DMS53 (cell line): ENCODE data around the gene IL19.
"Not testable (repeated sequence)": the region's sequence is repeated elsewhere in the genome, so short reads cannot be mapped to it uniquely, and the experiment has no call there.

Source experiments
- DNase-seq: peaks from one replicate; lab custom pipeline; 2025; lab: John Stamatoyannopoulos, UW

The IL19 gene

DNA sequence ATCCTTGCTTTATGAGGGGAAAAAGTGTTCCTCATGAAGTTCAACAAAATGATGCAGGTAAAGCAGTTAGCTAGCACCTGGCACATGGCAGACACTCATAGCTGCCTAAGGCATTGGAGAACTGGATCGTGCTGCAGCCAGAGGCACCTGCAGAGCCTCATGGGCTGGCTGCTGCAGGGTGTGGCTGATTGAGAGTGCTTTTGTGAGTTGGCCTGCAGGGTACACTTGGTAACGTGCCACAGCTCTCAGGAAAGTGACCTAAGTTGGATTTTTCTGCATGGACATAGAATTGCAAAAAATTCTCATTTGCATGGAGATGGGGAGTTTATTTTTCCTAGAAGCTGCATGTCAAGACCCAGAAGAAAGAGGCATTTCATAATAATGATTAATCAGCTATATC, 63.2 kb downstream of the IL19 start:
- DNase-seq: no peak

DNA sequence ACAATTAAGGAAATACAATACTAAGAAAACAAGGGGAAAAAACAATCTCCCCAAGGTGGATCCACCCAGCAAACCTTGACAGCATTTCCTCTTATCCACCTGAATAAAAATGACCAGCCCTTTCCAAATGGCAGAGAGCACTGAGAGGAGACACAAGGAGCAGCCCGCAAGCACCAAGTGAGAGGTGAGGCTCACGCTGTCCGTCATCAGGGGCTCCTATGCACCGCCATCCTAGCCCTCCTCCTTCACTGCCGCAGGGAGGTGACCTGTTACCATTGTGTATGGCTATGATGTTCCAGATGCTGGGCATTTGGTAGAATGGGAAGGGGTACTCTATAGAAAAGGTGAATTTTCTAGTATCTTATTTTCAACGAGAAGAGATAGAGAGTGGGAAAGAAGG, 63.6 kb downstream of the IL19 start:
- DNase-seq: no peak

DNA sequence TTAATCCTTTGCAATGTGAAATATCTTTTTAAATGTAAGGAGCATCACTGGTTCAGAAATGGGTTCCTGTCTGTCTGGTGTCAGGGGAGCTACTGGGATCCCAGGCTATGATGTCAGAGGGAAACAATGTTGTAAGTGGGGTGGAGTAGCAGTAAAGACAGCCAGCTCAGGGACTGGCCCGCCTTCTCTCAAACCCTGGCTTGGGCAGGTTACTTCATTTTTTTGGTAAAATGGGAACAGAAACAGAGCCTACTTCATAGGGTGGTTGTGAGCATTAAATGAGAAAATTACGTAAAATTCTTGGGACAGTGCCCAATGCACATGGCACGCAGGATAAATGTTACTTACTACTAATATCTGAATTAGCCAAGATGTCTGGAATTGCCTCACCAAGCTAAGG, 64.1 kb downstream of the IL19 start:
- no peak for DNase-seq

DNA sequence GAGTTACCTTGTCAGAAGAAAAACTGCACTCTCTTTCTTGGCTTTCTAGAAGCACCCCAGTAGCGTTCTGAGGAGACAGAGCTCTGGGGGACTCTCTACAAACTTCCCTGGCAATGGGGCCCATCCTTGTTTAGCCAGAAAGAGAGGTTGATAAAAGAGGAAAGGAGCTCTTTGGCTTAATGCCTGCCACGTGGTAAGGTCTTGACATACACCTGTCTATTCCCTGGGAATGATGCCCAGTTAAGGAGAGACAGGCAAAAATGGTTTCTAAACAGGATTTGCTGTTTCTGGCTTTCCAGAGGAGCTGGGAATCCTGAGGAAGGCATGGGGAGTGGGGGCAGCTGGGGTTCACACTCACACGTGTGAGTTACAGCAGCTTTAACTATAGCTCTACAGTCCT, 64.6 kb downstream of the IL19 start:
- peak; percentile 29 for DNase-seq

DNA sequence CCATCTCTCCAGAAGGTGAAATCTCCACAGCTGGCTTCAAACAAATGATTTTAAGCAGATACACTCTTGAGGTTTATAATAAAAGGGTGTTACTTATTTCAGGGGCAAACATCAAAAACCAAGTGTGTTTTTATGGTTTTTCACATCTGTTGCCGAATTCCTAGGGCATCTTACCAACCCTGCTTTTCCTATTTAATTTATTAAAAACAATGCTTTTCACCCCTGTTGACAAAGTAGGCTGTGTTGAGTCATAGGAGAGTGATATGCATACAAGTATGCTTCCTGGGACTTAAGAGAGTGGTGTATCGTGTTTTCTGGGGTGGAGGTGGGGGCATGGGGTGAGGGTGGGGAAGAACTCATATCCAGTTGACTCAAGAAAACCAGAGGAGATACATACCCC, 65.5 kb downstream of the IL19 start:
- no peak for DNase-seq

DNA sequence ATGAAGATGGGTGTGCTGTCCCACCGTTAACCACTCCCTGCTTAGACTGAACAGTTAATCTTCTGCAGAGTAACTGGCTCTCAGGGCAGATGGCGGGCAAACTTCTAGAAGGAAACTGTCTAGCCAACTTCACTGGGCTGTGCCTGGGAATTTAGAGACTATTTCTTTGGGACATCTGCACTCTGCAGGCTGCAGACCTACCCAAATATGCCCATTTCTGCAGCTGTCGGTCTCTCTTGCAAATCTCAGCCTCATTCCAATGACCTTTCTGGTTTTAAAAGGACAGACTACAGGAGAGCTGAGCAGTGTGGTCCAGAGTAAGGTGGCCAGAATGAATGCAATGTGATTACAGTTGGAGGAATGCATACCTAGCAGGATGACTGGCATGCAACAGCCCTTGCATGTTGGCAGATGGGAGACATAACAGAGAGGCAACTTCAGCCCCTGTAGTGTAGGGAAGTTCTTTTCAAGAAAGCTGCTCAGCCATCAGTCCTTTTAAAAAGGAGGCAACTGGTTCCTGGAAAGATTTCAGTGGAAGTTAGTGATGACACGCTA, 68.5 kb downstream of the IL19 start:
- DNase-seq: no peak

DNA sequence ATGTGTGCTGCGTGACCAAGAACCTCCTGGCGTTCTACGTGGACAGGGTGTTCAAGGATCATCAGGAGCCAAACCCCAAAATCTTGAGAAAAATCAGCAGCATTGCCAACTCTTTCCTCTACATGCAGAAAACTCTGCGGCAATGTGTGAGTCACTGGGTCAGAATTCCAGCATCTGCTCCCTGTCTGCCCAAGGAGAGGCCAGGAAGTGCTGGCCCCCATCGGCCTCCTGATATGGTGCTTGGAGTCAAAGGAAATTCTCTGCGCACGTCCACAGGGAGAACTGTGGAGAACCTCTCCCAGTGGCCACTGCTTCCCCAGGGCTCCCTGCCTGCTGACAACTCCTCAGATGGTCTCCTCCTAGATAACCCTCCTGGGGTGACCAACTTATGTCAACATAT, 69.3 kb downstream of the IL19 start:
- DNase-seq: no peak

DNA sequence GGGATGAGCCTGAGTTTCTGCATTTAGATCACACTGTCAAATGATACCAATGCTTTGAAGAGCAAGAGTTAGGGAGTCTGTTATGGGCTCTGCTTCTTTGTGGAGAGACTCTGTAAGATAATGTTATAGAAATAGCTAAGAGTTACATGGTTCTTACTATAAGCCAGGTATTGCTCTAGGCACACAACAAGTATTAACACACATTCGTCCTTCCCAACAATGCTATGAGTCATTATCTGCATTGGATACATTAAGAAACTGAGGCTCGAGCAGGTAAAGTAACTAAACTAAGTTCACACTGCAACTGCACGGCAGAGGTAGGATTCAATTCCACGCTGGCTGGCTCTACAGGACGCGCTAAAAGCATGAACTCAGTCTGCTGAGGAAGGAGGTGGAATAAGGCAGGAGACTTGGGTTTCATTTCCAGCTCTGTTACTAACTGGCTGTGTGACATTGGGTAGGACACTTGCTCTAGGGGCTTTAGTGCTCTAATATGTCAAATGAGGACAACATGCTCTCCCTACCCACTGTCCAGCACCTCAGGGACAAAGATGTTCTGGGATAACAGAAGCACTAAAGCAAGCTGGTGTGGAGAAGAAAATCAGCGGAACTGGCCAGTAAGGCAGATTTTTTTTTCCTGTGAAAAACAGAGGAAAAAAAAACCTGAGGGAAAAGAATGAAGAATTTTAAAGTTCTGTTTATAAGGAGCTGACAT, 71.2 kb downstream of the IL19 start:
- DNase-seq: no peak

DNA sequence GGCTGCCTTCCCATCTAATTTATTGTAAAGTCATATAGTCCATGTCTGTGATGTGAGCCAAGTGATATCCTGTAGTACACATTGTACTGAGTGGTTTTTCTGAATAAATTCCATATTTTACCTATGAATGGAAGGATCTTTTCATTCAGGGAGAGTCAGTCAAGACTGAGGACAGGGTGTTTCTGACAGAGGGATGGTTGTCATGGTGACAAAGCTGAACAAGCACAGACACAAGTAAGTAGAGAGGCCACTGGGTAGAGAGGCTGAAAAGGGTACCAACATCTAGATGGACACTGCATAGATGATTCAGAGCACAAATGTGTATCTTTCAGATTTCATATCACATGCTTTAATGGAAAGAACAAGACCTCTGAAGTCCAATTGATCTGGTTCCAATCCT, 72.3 kb downstream of the IL19 start:
- peak; percentile 57 for DNase-seq

DNA sequence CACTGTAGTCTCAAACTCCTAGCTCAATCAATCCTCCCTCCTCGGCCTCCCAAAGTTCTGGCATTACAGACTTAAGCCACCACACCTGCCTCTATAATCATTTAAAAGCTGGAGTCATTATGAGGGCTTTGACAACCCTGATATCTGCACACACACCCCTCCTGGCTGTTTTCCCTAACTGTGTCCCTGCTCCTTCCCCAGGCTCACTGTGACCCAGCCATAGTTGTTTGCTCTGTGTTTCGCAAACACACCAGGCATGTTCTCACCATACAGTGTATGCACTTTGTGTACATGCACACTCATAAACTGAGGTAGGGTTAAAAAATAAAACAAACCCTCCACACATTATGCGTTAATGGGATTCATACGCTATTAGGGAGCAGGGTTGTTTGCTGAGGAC, 73.1 kb downstream of the IL19 start:
- no peak for DNase-seq

DNA sequence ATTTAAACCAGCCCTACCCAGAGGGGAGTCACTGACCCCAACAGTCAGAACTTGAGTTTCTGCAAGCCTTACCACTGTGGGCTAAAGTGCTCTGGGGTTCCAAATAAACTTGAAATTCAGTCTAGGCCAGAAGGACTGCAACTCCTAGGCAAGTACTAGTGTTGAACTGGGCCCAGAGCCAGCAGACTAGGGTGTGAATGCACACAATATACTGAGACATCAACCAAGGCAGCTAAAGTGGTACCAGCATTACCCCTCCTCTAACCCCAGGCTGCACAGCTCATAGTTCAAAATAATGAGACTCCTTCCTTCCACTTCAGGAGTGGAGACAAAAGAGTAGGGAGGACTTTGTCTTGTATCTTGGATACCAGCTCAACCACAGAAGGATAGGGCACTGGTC, 75.9 kb downstream of the IL19 start:
- no peak for DNase-seq

DNA sequence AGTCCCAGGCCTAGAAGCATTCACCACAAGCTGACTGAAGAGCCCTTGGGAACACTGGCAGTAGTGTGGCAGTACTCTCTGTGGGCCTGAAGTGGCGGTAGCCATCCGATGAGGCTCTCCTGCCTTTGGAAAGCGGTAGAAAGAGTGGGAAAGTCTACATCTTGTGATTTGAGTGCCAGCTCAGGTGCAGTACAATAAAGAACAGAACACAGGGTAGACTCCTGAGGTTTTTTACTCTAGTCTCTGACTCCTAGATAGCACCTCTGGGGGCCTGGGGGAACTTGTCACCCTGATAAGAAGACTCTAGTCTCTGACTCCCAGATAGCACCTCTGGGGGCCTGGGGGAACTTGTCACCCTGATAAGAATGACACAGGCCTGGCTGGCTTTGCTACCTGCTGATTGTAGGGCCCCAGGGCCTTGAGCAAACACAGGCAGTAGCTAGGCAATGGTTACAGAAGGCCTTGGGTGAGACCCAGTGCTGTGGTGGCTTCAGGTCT, 76.8 kb downstream of the IL19 start:
- DNase-seq: no peak

DNA sequence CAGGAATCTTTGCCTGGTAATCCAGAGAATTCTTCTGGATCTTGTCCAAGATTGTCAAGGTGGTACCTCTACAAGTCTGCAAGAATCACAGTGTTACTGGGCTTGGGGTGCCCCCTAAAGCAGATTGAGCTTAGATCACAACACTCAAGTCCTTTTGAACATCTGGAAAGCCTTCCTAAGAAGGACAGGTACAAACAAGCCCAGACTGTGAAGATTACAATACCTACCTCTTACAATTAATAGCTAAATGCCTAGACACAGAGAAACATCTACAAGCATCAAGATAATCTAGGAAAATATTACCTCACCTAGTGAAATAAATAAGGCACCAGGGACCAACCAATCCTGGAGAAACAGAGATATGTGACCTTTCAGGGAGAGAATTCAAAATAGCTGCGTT, 77.4 kb downstream of the IL19 start:
- DNase-seq: no peak

DNA sequence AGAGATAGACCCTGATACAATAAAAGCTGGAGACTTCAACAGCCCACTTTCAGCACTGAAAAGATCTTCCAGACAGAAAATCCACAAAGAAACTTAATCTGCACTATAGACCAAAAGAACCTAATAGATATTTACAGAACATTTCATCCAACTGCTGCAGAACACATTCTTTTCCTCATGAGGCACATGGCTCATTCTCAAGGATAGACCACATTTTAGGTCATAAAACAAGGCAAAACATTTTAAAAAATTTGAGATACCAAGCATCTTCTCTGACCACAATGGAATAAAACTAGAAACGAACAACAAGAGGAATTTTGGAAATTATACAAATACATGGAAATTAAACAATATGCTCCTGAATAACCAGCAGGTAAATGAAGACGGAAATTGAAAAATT, 79.8 kb downstream of the IL19 start:
- DNase-seq: no peak

DNA sequence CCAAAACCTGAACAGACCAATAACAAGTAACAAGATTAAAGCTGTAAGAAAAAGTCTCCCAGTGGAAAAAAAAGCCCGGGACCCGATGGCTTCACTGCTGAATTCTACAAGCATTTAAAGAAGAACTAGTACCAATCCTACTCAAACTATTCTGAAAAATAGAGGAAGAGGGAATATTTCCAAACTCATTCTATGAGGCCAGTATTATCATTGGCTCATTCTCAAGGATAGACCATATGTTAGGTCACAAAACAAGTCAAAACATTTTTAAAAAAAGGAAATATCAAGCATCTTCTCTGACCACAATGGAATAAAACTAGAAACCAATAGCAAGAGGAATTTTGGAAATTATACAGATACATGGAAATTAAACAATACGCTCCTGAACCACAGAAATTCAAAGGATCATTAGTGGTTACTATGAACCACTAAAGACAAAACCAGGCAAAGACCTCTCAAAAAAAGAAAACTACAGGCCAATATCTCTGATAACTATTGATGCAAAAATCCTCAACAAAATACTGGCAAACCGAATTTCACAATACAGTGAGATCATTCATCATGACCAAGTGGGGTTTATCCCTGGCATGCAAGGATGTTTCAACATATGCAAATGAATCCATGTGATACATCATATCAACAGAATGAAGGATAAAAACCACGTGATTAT, 80.9 kb downstream of the IL19 start:
- DNase-seq: no peak

DNA sequence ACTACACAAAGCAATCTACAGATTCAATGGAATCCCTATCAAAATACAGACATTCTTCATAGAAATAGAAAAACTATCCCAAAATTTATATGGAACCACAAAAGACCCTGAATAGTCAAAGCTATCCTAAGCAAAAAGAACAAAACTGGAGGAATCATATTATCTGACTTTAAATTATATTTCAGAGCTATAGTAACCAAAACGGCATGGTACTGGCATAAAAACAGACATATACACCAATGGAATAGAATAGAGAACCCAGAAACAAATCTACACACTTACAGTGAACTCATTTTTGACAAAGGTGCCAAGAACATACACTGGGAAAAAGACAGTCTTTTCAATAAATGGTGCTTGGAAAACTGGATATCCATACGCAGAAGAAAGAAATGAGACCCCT, 82.1 kb downstream of the IL19 start:
- DNase-seq: not testable (repeated sequence)

DNA sequence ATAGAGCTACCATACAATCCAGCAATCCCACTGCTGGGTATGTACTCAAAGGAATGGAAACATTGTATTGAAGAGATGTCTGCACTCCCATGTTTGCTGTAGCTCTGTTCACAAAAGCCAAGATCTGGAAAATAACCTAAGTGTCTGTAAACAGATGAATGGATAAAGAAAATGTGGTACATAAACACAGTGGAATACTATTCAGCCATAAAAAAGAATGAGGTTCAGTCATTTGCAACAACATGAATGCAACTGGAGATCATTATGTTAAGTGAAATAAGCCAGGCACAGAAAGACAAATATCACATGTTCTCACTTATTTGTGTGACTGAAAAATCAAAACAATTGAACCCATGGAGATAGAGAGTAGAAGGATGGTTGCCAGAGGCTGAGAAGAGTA, 83.1 kb downstream of the IL19 start:
- DNase-seq: not testable (repeated sequence)

DNA sequence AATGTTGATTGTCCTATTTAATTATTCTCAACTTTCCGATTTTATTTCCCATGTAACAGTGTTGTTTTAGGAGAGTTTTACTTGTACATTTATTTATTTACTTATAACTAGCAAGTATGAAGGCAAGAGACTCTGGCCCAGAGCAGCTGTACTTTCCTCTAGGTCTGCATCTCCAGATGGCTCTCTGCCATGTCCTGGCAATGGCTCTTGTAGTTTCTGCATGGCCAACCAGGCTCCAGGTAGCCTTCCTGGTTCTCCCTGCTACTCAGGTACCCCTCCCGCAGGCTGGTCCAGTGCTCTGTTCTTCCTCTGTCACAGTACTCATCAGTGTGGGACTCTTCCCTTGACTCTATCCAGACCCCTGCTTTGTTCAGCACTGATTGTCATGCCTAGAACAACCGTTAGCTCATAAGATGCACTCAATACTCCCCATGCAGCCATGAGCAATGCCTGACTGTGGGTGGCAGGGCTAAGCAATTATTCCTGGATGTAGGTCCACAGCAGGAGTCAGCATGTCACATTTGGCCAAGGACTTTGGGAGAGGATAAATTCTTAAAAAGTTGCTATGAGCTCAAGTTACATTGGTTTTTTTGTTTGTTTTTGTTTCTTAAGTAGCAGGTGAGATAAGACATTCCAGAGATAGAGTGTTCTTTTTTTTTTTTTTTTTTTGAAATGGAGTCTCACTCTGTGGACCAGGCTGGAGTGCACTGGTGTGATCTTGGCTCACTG, 84.0 kb downstream of the IL19 start:
- peak; percentile 24 for DNase-seq

DNA sequence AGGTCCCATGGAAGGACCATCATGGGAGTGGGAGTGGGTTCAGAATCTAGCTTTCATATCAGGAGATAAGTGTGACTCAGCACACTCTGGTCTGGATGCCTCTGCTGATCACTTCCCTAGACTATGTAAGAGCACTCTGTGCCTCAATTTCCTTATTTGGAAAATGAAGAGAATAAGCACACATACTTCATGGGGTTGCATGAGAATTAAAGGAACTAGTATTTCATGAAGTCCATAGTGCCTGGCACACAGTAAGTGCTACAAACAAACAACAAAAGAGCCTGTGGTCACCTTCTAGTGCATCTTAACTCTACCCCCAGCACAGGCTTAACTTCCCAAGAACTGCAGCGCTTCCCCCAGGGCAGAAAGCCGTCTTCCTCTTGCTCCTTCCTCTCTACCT, 85.3 kb downstream of the IL19 start:
- DNase-seq: no peak

DNA sequence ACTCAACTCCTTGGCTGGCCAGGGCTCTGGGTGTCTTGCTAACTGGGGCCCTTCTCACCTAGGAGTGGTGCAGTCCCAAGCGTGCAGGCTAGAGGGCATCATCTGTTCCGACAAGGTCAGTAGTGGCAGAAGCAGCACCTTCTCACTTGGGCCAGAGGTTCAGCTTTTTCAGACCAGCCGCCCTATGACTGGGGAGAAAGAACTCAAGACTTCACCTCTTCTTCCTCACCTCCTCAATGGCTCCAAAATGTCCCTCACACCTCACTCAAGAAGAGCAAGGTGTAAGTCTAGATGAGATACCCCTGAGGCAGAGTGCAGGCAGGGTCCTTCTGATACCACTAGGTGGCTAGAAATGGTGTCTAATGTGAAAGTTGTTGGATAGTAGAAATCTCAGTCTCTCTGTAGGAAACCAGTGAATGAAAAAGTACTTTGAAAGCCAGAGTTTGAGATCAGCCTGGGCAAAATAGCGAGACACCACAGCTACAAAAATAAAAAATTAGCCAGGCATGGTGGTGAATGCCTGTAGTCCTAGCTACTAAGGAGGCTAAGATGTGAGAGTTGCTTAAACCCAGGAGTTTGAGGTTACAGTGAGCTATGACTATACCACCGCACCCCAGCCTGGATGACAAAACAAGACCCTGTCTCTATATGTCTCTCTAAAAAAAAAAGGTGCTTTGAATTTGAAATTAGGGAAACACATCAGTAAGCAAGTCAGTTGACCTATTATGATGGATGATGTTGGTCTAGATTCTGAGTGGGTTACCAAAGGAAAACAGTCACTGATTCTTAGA, 86.3 kb downstream of the IL19 start:
- peak; percentile 49 for DNase-seq

DNA sequence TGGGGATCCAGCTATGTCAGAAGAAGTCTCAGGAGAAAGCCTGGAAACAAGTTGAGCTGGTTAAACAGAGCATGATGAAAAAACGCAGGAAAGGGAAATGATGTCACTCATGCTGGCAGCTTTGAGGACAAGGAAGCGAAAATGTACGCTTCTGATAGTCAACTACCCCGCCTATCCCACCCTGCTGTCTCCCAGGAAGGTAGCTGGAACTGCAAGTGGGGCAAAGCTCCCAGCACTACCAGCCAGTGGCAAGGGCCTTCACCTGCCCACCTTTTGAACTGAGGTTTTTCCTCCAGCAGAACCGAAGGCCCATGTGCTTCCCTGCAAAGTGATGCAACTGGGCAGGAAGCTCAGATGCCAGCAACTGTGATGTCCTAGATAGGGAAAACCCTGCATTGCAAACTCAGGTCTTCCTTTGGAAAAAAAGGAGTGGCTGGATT, 88.5 kb downstream of the IL19 start:
- DNase-seq: peak; percentile 32

DNA sequence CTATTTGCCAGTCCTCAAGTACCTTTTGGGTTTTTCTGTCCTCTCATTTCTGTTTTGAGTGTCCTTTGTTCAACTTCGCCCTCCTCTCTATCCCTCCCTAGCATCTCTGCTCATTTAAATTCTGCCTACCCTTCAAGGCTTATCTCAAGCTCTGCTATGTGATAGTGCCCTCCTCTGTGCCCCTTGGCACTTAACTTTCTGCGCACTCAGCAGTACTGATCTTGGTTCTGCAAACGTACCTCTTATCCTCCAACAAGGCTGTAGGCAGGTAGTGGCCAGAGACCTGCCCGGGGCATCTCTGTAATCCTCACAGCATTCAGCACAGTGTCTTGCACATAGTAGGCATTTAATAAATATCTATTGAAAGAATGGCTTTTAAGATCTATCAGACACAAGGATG, 89.6 kb downstream of the IL19 start:
- DNase-seq: no peak
